HG03558 (cell line): Measurements from ENCODE around the gene TSSK6.

Source experiments
- ATAC-seq: cut with Tn5 transposase; IDR thresholded peaks from one replicate; pipeline ENCODE4 v1.9.1; 2021; ENCODE audit warnings: moderate number of reproducible peaks; ENCODE audit not compliant: unreplicated experiment; ENCODE audit errors: extremely low read depth

TSSK6 gene

DNA sequence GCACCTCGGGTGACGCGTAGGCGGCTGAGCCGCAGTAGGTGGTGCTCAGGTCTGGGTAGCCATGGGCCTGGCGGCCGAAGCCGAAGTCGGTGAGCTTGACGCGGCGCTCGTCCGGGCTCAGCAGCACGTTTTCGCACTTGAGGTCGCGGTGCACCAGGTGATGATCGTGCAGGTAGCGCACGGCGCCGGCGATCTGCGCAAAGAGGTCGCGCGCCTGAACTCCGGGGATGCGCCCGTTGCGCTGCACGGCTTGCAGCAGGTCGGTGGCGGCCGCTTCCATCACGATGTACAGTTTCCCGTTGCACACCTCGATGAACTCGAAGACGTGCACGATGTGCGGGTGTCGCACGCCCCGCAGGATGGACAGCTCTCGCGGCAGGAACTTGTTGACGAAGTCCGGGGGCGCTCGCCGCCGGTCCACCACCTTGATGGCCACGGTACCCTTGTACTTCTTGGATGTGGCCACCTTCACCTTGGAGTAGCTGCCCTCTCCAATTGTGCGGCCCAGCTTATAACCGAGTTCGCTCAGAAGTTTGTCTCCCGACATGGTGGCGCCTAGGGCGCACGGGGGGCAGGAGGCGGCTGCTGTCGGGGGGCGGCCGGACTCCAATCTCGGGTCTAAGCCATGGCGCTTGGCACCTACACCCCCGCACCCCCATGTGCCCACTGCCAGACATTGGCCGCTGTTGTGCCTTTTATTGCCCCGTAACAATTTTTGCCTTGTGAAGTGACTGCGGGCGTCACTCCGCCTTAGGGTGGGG is at the start of gene TSSK6:
Gene TSSK6 (minus strand): TSS at position 668 of the 761 bp plus-strand sequence. CDS start 121 bp downstream, at position 547.
- ATAC-seq = no peak

DNA sequence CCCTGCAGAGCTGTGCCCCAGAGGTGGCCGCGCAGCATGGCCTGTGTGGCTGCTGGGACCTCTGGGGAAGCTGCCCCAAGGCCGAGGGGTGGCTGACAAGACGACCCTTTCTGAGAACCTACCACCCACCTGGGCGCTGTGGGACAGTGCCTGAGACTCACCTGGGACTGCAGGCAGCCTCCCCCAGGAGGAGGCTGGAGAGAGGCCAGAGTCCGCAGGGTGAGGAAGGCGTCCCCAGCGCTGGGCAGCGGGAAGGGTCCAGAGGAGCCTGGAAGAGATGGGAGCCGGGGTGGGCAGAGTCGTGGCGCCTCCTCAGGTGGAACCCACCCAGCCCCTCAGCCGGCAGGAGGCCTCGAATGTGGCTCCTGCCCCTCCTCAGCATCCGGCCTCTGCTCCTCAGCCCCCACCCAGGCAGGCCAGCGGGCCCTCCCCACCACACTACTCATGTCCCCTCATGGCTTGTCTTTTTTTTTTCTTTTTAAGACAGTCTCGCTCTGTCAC is 48.0 kb upstream of the TSSK6 start:
- no peak for ATAC-seq

DNA sequence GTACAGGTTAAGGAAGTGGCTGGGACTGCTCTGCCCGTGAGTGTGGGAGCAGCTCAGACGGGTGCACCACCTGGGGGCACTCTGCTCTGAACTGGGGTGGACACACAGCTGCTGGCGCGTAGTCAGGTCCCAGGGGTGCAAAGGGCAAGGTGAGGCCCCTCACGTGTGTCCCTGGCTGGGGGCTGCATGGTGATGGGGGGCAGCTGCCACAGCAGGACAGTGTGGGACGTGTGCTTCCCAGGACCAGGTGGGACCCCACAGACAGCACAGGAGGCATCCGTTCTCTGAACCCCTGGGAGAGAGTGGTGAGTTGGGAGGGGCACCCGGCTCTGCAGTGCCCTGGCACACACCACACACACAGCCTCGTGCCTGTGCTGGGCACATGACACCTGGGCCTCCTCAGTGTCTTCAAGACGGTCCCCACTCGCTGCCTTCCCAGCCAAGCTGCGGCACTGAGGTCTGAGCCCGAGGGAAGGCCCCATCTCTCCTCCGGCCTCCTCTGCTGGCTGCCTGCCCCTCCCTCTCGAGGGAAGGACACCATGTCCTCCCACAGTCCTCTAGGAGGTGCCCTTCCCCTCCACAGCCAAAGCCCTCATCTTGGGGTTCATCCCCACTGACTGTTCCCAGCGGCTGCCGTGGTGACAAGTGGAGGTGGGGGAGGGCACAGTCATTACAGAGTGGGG is 47.5 kb upstream of the TSSK6 start:
- no peak for ATAC-seq

DNA sequence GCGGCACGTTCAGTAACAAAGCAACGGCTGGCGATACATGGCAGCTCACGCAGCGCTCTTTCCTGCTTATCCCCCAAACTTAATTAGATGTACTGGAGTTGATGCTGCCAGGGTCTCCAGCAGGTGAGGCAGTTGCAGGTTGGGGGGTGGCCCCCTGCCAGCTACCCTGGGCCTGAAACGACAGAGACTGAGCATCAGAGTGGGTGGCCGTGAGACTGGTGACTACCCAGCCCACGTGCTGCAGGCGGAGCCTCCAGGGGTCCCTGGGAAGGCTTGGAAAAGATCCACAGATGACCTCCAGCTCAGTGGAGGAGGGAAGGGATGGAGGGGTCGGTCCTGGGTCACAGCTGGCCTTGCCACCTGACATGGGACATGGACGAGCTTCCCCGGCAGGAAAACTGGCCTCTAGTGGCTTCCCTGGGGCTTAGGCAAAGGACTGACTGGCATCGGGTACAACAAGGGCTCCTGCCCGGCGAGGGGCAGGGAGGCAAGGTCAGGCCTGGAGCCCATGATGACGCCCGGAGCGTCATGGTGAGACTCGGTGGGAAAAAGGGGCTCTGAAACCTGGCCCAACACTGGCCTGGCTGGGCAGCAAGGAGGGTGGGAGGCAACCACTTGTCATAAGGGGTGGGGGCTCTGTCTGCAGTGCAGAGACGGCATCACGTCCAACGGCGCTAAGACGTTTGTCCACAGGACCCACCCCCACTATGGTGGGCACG is 46.8 kb upstream of the TSSK6 start:
- no peak for ATAC-seq

DNA sequence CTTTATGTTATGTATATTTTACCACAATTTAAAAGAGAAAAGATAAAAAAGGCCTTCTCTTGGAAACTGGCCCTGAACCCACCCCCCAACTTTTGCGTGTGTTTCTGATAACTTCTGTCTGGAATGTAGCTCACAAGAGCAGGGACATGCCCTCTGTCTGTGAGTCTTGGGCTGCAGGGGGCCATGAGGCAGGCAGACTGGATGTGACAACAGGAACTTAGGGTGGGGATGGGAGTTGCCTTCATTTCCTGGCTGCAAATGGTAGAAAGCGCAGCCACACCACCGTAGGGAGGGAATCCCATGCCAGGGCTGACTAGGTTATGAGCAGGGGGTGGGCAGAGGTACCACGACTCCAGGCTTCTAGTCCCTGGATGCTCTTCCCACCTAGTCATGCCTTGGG is 44.6 kb upstream of the TSSK6 start:
- no peak for ATAC-seq

DNA sequence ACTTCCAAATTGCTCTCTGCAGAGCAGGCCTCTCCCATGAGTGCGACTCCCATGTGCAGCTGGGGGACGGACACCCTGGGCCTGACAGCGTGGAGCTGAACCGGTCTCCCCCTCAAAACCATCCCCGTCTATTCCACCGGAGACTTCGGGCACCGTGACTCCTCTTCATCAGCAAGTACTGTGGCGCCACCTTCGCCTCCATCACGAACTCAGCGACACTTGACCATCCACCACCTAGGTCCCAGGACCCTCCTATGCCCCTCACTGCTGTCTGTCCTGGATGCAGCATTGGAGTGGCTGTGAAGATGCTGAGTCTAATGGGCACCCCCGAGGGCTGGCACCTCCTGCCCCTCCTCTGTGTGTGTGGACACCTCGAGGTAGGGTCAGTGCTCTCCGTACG is 43.3 kb upstream of the TSSK6 start:
- ATAC-seq = no peak

DNA sequence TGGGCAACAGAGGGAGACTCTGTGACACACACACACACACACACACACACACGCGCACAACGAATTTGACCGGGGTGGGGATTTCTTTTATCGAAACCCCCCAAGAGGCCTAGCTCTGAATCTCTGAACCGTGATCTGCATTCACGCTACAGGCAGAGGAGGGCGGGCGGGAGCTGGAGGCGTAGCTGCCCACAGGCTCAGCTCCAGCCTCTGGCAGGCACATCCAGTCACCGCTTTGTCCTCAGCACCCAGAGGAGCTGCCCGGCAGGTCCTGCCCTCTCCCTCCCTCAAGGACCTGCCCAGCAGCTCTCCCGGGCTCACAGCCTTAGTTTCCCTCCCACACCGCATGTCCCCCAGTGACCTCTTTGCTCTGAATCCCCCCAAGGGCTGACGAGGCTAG is 42.7 kb upstream of the TSSK6 start:
- ATAC-seq = no peak

DNA sequence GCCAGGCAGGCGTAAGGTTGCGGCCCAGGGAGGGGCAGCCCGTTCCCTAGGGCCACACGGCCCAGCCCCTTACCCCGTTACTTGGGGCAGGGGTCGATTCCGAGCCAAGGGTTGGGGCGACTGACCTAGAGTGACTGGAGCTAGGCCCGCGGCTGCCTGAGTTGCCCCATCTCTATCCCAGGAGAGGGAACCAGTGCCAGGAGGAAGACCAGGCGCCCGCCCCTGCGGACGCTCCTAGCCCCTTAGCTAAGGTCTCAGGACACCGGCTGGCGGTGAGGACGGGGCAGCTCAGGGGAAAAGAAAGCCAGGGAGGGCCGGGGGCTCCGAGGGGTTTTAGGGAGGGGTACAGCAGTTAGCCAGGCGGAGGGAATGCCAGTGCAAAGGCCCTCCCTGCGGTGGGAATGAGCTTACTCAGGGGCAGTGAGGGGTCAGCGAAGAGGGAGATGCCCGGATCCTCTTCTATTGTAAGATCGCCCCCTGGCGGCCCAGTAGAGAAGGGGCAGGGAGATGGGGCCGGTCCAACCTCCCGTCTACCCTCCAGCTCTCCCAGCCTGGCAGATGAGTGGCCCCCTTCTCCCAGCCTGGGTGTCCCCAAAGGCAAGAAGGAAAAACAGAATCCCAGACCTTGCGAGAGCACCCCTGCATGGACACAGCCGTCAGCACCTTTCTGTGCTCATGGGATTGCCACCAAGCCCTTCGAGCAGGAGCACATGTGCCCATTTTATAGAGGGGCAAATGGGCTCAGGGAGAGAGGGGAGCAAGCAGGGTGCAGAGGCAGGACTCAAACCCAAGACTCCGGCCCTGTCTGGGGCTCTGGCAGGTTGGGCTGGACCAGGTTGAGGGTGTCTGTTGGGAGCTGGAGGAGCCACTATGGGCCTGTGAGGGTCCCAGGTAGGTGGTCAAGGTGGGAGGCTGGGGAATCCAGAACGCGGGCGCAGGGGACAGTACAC is 39.0 kb upstream of the TSSK6 start:
- no peak for ATAC-seq

DNA sequence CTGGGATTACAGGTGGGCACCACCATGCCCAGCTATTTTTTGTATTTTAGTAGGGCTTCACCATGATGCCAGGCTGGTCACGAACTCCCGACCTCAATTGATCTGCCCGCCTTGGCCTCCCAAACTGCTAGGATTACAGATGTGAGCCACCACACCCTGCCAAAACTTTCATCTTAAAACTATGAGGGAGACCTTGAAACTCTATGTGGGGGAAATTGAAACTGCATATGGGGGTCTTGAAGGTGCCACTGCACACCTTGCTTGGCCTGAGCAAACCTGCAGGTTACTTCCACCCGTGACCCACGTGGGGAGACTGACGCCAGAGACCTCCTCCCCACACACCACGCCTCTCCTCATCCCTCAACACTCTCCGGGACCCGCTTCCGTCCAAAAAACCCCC is 38.3 kb upstream of the TSSK6 start:
- no peak for ATAC-seq

DNA sequence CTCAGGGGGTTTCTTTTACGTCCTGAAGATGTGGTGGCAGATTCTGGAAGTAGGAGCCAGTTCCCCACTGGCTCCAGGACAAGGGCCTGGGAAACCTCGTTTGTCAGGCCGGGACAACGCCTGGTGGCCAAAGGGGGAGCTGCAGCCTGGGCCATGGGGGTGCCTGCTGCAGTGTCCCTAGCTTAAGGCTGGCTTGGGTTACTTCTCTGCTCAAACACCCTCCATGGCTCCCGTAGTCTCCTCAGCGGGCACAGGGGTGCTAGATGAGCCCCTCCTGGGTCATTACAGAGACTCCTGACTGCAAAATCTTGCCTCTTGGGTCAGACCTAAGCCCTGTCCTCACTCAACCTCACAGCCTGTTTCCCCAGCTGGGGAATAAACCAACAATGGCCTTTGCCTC is 37.5 kb upstream of the TSSK6 start:
- no peak for ATAC-seq

DNA sequence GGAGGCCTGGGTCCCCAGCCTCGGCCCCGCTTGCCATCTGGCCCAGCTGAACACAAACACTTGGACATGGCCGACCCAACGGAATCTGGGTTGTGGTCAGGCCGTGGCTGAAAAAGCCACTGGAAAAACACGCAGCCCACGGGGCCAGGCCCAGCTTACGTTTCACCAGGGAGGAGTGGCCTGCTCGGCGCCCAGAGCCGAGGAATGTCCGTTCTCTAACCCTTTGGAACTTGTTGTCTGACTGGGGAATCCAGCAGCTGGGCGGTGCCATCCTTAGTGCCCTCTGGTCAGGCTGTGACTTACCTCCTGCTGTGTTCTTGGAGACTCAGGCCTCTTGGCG is 36.5 kb upstream of the TSSK6 start:
- no peak for ATAC-seq

DNA sequence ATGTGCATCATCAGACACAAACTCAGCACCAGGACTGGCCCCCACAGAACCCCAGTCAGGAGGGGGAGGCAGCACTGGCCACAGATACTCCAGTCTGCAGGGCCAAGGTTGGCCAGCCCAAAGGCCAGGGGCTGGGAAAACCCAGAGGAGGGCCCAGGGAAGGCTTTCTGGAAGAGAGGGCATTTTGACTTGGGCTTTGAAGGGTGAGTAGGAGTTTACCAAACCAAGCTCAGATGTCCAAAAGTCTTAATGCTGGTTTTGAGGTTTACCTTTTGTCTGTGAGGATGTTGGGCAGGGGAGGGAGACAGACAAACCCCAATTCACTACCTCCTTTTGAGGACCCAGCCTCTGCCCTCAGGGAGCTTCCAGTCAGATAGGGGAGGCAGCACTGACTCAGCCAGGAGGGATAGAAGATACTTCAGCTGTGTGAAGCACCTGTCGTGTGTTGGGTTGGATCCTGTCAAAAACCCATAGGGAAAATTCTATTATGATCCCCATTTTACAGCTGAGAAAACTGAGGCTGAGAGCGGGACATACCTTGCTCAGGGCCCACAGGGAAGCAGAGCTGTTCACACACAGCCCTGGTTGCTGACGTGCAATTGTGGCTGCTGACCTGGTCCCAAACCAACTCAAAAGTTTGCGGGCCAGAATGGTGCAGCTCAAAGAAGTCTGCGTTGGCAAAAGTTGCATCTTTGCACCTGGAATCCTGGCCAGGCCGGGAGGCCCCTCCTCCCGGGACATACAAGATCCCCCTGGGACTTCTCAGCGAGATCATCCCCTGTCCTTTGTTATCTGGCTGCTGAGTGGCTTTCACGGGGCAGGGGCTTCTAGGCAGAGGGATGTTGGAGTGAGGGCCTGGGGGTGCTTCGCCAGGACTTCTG is 35.9 kb upstream of the TSSK6 start:
- no peak for ATAC-seq

DNA sequence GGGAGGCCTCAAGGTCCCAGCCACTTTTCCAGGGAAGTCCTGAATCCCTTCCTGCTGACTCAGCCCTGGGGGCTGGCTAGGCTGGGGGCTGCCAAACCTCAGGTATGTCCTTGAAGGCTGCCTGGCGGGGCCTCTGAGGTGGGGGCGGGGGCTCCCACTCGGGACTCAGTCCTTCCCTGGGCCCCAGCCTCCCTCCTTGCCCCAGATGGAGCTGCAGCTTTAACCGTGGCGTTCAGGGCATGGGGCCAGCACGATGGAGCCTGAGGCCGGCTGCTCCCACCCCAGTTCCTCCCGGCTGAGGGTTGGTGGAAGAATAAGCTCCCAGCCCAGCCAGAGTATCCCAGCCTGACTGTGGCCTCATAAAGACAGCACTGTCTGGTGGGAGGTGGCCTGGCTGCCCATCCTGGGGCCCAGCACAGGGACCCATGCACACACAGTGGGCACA is 35.2 kb upstream of the TSSK6 start:
- no peak for ATAC-seq

DNA sequence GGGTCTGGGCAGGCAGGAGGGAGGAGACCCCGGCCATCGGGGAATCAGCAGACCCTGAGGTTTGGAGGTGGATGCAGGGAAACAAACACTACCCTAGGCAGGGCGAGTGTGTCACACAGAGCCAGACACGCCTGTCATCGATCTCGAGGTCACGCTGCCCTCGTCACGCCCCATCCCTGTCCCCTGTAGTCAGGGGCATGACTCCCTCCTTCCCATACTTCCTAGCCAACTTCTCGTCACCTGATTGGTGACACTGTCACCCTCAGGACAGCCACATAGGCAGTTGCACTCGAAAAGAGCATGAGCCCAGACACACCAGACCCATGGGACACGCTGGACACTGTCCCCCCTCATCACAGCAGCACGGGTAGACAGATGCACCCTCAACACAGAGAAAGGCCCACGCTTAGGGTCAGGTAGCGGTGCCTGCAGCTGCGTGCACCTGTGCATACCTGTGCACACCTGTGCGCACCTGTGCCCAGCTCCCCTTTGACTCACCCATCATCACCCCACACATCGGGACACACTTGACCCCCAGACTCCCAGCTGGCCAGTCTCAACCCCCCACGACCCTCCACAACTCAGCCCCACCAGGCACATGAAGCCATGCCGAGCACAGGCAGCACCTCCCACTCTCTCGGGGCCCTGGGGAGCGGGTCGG is 34.6 kb upstream of the TSSK6 start:
- no peak for ATAC-seq

DNA sequence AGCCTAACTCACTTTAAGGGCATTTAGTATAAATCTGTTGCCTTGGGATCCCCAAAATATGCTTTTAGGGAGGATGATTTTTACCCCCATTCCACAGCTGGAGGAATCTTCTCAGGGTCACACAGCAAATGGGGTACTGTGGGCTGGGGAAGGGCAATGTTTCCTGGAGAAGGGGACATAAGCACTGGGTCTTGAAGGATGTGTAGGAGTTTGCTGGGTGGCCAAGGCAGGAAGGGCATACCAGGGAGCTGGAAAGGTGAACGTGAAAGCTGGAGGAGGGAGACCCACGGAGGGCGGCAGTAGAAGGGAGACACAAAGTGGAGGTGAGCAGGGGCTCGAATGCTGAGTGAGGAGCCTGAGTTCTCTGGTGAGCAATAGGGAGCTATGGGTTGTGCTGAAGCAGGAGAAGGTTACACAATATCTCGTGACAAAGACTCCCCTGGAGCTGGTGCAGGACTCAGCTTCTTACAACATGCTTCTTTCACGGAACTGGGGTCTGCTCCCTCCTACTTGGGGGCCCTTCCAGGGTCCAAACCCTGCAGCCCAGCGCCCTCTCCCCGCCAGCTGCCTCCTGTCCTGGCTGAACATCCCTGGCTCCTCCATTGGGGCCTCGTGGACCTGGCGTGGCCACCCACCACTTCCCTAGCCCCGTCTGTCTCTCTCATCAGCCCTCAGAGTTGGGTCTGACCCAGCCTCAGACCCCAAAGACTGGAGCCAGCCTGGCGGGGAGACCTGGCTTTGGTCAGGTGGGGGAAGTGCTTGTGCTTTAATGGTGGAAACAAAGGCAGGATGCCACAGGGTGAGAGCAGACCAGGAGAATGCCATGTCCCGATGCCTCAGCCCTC is 33.8 kb upstream of the TSSK6 start:
- ATAC-seq = no peak

DNA sequence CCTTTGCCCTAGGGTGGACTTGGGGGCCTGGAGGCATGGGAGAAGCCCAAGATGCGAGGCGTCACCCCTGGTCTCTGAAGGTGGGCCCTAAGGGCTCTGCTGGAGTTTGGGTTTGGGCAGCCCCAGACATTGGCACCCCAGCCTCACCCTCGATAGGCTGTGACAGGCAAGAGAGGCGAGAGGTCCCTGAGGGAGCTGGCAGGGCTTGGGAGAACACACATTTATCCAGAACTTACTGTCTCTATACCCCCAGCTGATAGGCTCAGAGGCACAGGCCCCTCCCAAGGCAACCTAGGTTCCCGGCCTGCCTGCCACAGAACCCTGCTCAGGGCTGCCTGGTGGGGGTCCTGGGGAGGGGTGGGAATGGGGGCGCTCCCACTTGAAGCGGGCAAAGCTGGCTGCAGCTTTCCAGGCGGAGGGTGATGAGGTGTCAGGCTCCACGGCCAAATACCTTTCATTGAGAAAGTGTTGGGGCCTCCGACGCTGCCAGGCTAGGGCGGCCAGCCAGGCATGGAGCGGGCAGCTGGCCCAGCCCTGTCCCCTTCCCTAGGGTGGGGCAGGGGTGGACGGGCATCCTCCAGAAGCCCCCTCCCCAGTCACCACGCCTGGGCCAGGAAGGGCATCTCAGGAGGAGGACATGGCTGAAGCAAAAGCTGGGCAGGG is 32.5 kb upstream of the TSSK6 start:
- ATAC-seq = no peak

DNA sequence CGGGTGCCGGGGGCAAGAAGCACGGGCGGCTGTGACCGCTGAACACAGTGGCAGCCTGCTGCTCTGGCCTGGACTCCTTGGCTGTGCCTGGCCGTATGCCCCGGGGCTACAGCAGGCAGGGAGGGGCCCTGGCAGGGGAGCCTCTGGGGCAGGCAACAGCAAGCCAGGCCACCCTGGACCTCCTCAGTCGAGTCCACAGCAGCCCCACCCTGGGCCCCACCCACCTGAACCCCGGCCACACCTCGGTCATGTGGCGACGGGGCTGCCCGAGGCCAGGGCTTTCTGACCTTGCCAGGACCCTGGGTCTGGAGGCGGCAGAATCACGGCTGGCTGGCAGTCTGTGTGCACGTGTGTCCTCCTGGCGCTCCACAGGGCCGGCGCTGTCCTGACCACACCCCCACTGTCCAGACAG is 31.4 kb upstream of the TSSK6 start:
- no peak for ATAC-seq
